MCF 10A (cell line): ENCODE measurements around the gene SERPINA4. TPM values are rescaled to one million over a fixed set of nuclear protein-coding genes. Genes with fewer than 3 reads are reported as not detected.
A peak's percentile ranks its signal among the peaks of the same experiment; 100 is the strongest.
"Not testable (repeated sequence)": the region's sequence is repeated elsewhere in the genome, so short reads cannot be mapped to it uniquely, and the experiment has no call there.

Experiments
- BruUV-seq: library from RNA; stranded (reverse); fragments of 400-500 nt; replicated peaks from 2 replicates; lab custom pipeline; 2021; lab: Mats Ljungman, UMichigan
- CTCF ChIA-PET: fragments of 300-600 bp; sonication (Branson Sonifier 250); formaldehyde crosslinking; extraction: SDS; loops from one replicate; lab custom pipeline; 2021; ENCODE audit warnings: antibody characterized with exemption, inconsistent platforms; lab: Yijun Ruan, JAX
- POLR2A ChIA-PET: fragments of 300-600, 350-650 bp; sonication (Branson Sonifier 250); formaldehyde crosslinking; extraction: SDS; loops from one replicate; lab custom pipeline; 2020; ENCODE audit warnings: antibody characterized with exemption, inconsistent platforms; lab: Yijun Ruan, JAX
- DNase-seq: peaks from one replicate; pipeline ENCODE4 v3.0.0-alpha.2; 2018; ENCODE audit not compliant: unreplicated experiment
- H3K27ac Mint-ChIP-seq: one replicate; pipeline ENCODE4 v1.8.0; 2022; ENCODE audit warnings: mild to moderate bottlenecking, low read depth, mixed read lengths; ENCODE audit not compliant: unreplicated experiment
- H3K27me3 Mint-ChIP-seq: one replicate; pipeline ENCODE4 v1.8.0; 2022; ENCODE audit warnings: mixed read lengths; ENCODE audit not compliant: insufficient read depth, unreplicated experiment
- H3K36me3 Mint-ChIP-seq: one replicate; pipeline ENCODE4 v1.8.0; 2022; ENCODE audit warnings: mild to moderate bottlenecking, moderate library complexity, mixed read lengths; ENCODE audit not compliant: insufficient read depth, unreplicated experiment
- H3K4me1 Mint-ChIP-seq: one replicate; pipeline ENCODE4 v1.8.0; 2022; ENCODE audit warnings: mixed read lengths; ENCODE audit not compliant: insufficient read depth, unreplicated experiment
- H3K4me3 Mint-ChIP-seq: one replicate; pipeline ENCODE4 v1.8.0; 2022; ENCODE audit warnings: mild to moderate bottlenecking, moderate library complexity, mixed read lengths; ENCODE audit not compliant: unreplicated experiment
- H3K9me3 Mint-ChIP-seq: one replicate; pipeline ENCODE4 v1.8.0; 2022; ENCODE audit warnings: mixed read lengths; ENCODE audit not compliant: unreplicated experiment
- CTCF ChIP-seq: fragments of 200-600 bp; IDR thresholded peaks from one replicate; pipeline ENCODE4 v1.8.0; 2022; ENCODE audit warnings: antibody characterized with exemption, mild to moderate bottlenecking; ENCODE audit not compliant: unreplicated experiment
- intact Hi-C: fragments of 100-400 bp; cut with micrococcal nuclease; formaldehyde crosslinking; loops from 2 replicates; pipeline ENCODE4 v1.14.1; 2022
- total RNA-seq: library from RNA; stranded (reverse); gene quantifications from 2 replicates; pipeline ENCODE4 v1.2.3, GENCODE V29; 2022

SERPINA4 gene
- total RNA-seq, 1 experiment from 2014 or later = not detected

- H3K9me3 Mint-ChIP-seq = no peaks in the 10 kb centered on the region
- CTCF ChIA-PET = interaction anchor here (2.6 kb wide), 1 partner anchor 27 kb away, joined by 7 read pairs; no protein-coding TSS in a partner anchor
These were observed 14.7 kb downstream of the SERPINA4 start for GRCh38 chr14:94575730-94576585.

DNA sequence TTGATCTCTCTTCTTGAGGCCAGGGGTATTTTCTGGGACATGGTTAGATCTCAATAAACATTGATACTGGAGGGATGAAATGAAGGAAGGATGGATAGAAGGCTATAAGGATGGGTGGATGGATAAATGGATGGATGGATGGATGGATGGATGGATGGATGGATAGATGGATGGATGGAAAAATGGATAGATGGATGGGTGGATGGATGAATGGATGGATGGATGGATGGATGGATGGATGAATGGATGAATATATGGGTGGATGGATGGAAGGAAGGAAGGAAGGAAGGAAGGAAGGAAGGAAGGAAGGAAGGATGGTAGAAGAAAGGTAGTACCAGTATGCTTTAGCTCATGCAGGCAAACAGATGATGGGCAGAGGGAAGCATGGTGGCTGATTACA is 16.2 kb downstream of the SERPINA4 start:
- H3K36me3 Mint-ChIP-seq, POLR2A ChIA-PET, DNase-seq, BruUV-seq, H3K4me3 Mint-ChIP-seq, intact Hi-C loops, H3K27me3 Mint-ChIP-seq, H3K9me3 Mint-ChIP-seq, H3K4me1 Mint-ChIP-seq, H3K27ac Mint-ChIP-seq: not testable (repeated sequence)
- CTCF ChIA-PET = interaction anchor here (2.6 kb wide), 1 partner anchor 29 kb away, joined by 7 read pairs; no protein-coding TSS in a partner anchor

More at GRCh38 chr14:94575730-94576585, 14.7 kb downstream of the SERPINA4 start:
- POLR2A ChIA-PET = no interaction called here
- TF ChIP-seq CTCF = no peak
- Mint-ChIP-seq H3K27ac (no peak overlapping the region), H3K4me3 (no peak overlapping the region), H3K4me1 (peaks cover 8% of the 10 kb centered on the region), H3K27me3 (no peaks in the 10 kb centered on the region), H3K36me3 (no peaks in the 10 kb centered on the region)
- BruUV-seq = no TSS peak
- peak; percentile 61 for DNase-seq
- intact Hi-C loops = no loop called here

- H3K27me3 Mint-ChIP-seq = no peaks in the 10 kb centered on the region
- no TSS peak for BruUV-seq
These were observed 17.5 kb downstream of the SERPINA4 start for GRCh38 chr14:94578712-94579111.

DNA sequence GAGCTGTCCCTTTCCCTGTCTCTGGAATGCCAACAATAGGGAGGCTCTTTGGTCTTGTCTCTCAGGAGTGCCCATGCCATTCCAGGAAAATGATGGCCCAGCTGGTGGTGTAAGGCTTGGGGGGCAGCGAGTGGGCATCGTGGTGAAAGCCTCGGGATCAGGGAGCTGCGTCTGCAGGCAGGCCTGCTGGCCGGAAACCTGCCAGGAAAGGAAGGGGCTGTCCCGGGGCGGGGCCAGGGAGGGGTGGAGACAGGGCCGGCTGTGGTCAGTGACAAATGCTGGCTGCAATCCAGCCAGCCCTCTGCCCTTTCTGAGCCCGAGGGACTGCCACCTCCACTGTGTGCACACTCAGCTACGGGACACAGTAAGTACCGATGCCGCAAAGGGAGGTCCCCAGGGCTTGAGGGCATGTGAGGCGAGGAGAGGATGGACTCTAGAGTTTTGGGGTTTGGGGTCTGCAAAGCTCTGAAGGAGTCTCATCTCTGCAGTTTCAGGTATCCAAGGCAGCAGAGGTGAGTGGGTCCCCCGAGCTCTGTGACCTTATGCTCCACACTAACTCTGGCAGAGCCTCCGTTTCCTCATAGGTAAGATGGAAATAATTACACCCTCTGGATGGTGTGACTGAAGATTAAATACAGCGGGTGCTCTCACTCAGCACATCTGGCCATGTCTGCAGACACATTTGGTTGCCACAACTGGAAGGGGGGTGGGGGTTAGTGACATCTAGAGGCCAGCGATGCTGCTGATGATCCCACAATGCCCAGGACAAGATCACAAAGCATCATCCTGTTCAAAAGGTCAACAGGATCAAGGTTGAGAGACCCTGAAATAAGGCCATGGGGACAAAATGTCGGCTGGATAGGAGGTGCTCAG is 20.1 kb downstream of the SERPINA4 start, which contains the start of gene SERPINA5:
Gene SERPINA5, plus strand, starts transcription at position 300 of the 873 bp plus-strand sequence. CDS start 5,937 bp downstream, outside the sequence.
- BruUV-seq = no TSS peak
- Mint-ChIP-seq H3K27me3 (no peaks in the 10 kb centered on the region), H3K4me1 (peaks cover 8% of the 10 kb centered on the region), H3K4me3 (no peak within 1 kb of the TSS), H3K36me3 (no peaks in the 10 kb centered on the region), H3K9me3 (no peaks in the 10 kb centered on the region), H3K27ac (no peak within 1 kb of the TSS)
- intact Hi-C loops = no loop called here
- DNase-seq = peak; percentile 73
- ChIA-PET CTCF (interaction anchor here (0.6 kb wide), 2 partner anchors 98 to 391 kb away, joined by 3 read pairs; no protein-coding TSS in a partner anchor), POLR2A (interaction anchor here (0.7 to 3.1 kb wide), 2 partner anchors 17 to 75 kb away, joined by 3 to 12 read pairs; no protein-coding TSS in a partner anchor)
- no peak for TF ChIP-seq CTCF

More at GRCh38 chr14:94578712-94579111, 17.5 kb downstream of the SERPINA4 start:
- Mint-ChIP-seq H3K36me3 (no peaks in the 10 kb centered on the region), H3K4me1 (peaks cover 8% of the 10 kb centered on the region), H3K4me3 (no peak overlapping the region), H3K9me3 (no peaks in the 10 kb centered on the region), H3K27ac (no peak overlapping the region)
- DNase-seq = no peak
- intact Hi-C loops = no loop called here
- ChIA-PET CTCF (no interaction called here), POLR2A (no interaction called here)
- no peak for TF ChIP-seq CTCF
